ELF-1 (cell line): ENCODE results near the gene RPL22.

Experiments
- DNase-seq: peaks from one replicate; pipeline ENCODE4 v3.0.0-alpha.2; 2016; ENCODE audit warnings: low read depth, low spot score

Gene RPL22

DNA sequence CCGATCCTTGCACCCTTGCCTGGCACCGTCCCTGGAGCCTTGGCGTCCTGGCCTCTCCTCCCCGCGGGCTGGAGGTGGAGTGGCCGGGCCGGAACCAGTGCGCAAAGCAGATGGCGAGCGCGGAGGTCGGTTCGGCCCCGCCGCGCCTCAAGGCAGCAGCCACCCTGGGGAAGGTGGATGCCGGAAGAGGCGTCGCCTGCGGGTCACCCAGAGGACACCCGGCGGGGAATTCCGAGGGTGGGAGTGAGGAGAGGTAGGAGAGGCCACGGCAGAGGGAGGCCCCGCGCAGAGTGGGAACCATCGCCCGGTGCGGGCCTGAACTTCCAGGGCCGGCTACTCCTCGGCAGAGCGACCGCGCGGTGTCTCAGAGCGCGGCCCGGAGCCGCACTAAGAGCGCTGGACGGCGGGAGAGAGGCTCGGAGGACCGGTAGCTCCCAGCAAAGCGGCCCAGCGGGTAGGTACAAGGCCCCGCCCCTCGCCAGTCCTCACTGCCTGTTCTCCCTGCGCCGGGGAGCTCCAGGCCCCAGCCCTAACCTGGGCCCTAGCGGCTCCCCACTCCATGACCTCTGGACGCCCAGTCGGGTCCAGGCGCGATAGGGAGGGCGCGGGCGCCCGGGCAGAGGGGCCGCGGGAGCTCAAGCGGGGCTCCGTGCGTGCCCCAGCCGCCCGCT lies 6.6 kb upstream of the RPL22 start, which contains the start of gene RNF207:
TSS of gene RNF207 (plus strand) at position 271 of the 671 bp plus-strand sequence. CDS start 417 bp downstream, outside the sequence.
- peak; percentile 89 for DNase-seq

GRCh38 chr1:6202256-6202655 lies 2.9 kb upstream of the RPL22 start:
- no peak for DNase-seq

- DNase-seq = peak; percentile 52
Measured at GRCh38 chr1:6200188-6200809, 904 bp upstream of the RPL22 start.

DNA sequence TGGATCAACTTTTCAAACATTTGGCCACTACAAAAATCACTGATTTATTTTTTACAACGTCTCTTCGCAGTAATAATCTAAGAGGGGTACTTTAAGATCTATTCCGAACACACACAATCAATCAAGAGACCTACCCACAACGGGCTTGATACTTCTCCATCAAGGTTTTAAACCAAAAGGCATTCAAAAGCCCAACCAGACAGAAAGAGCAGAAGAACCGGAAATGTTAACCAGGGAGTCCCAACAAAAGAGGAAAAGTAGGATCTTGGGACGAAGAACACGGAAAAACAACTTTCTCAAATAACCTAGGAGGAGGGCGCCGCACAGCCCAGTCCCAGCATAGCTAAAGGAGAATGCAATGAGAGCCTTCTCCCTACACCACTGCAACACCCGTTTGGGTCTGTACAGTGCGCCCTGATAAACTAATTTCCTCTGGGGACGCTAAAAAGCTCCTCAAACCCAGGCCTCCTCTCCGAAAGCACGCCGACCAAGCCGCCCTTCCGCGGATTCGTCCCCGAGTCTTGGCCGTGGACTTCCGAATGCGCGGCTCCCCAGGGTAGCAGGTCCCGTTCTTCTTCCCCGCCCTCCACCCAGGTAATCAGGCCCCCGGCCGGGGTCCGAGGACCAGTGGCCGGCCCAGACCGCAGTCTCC lies 623 bp downstream of the RPL22 start:
- no peak for DNase-seq

GRCh38 chr1:6197746-6198427 lies 1.5 kb downstream of the RPL22 start:
- no peak for DNase-seq

DNA sequence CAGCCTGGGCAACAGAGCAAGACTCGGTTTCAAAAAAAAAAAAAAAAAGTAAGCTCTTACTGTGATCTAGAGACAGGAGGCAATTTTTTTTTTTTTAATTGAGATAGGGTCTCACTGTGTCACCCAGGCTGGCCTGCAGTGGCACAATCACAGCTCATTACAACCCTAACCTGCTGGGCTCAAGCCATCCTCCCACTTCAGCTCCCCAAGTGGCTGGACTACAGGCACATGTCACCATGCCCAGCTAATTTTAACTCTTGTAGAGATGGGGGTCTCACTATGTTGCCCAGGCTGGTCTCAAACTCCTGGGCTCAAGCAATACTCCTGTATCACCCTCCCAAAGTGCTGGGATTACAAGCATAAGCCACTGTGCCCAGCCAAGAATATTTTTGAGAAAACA lies 7.4 kb downstream of the RPL22 start:
- no peak for DNase-seq

- no peak for DNase-seq
Measured at GRCh38 chr1:6188466-6188865, 10.9 kb downstream of the RPL22 start.

DNA sequence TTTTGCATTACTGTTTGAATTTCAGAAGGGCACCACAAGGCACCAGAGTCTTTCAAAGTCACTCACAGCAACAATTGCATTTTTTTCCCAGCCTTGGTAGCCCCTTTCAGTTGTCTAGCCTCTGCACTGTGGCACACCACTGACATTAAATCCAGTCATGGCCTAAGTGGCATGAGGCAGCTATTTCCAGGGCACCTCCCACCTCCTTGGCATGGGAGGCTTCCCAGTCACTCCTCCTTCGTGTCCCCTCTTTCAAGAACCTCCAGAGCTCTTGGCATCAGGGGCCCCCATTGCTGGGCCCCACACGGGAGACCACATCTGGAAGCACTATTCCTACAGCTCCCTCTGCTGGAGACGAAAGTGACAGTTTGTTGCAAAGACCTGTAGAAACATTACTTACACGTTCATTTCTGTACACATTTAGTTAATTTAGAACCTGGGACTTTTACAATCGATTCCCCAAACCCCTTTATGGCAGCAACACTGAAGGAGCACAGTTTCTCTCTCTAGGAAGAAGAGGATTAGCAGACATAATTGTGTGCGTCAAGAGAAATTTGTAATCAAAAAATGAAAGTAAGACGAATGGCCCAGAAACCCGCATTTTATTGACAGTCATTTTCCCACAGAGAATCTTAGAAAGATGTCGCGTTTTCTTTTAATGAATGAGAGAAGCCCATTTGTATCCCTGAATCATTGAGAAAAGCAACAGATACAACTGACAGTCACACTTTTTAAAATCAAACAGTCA lies 13.6 kb downstream of the RPL22 start:
- DNase-seq = peak; percentile 30

DNA sequence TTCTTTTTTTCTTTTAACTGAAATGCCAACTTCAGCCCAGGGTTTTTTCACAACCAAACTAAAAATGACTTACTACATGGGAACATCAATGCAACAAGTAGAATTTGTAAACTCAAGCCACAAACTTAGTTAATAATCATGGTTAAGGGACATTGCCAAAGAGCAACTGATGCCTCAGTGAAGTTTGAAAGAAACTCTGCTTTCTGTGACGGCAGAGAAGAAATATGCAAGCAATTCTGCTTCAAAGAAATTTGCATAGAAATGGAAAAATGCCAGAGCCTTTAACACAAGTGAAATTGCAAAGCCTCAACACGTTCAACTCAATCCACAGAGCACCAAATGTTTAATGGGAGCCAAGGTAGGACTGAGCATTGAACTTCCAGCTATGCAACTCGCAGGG lies 14.2 kb downstream of the RPL22 start:
- DNase-seq = no peak

- no peak for DNase-seq
Measured at GRCh38 chr1:6184083-6184783, 15.2 kb downstream of the RPL22 start.

GRCh38 chr1:6183520-6183989 lies 15.8 kb downstream of the RPL22 start:
- no peak for DNase-seq

GRCh38 chr1:6181347-6181770 lies 18.0 kb downstream of the RPL22 start:
- no peak for DNase-seq

DNA sequence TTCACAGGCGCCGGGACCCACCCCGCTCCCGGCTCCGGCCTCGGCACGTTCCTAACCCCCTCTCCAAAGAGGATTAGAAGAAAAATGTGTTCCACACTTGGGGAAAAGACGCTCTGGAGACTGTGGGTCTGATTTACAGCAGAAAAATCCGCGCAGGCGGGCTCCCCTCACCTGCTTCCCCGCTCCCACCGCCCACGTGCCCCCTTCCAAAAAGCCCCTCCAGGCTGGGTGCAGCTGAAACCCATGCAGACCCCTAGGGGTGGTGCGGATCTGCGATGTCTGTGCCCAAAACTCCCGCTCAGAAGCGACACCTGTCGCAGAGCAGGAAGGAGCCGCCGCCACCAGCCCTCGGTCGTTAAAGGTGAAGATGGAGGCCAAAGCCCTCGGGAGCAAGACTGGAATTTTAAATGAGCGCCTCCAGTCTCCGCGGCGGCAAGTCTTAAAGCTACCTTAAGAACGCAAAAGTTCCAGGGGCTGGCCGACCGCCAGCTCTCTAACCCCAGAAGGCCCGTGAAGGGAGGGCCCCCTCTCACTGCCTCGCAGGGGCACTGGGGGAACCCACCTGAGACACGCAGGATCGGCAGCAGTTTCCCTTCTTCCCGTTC lies 18.6 kb downstream of the RPL22 start:
- peak; percentile 54 for DNase-seq

GRCh38 chr1:6180268-6180706 lies 19.1 kb downstream of the RPL22 start, which contains the start of gene CHD5:
Gene CHD5 (minus strand): TSS chr1:6180321. CDS start chr1:6180023, 298 bp downstream.
- DNase-seq = peak; percentile 30

DNA sequence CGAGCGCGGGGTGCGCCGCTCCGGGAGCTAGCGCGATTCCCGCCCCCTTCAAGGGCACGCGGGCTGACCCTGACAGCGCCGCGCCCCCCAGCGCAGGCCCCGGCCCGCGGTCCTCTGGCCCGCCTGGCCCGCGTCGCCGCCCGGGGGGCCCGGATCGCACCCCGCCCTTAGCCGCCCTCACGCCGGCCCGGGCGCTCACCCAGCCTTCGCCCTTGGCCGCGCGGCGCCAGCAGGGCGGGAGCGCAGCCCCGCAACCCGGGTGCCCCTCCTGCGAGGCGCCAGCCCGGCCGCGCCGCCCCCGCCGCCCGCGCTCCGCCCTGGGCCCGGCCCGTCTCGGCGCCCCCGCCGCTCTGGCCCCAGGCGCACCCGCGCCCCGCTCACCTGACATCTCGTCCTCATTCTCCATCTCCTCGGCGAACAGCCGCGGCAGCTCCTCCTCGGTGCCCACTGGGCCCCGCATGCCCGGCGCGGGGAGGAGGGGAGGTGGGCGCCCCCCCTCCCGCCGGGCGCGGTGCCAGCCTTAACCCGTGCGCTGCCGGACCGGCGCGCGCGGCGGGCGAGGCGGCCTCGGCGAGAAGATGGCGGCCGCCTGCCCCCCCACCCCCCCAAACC lies 19.7 kb downstream of the RPL22 start:
- DNase-seq = no peak

DNA sequence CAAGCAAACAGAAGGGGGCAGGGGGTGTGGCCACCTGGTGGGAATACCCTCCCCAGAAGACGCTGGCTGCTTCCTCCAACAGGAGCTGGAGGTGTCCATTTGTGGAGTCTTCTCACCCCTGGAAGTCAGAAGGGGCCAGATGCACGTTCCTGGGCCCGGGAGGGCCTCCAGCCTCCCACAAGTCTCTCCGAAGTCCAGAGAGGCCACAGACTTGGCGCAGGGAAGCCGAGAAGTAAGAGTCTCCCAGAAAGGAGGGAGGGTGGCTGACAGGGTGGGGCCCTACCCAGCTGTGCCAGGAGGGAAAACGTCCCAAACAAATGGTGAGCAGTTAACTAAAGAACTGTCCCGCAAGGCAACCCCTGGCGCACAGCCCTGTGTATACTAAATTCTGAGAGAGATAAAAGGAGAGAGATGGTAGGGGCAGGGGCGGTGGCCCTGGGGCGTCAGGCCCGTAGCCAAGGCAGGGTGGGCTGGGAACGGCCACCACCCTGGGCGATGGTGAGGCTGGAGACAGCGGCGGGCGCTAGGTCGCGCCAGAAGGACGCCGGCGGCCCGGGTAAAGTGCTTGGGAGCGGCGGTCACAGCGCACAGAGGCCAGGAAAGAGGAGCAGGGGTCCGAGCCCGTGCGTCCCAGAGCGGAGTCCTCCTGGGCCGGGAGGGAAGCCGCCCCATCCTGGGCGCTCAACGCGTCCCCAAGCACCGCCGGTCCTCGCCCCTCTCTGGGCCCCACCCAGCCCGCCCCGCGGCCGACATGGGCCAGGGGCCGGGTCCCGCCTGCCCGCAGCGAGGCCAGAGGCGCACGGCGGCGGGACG lies 20.4 kb downstream of the RPL22 start:
- DNase-seq = peak; percentile 40

GRCh38 chr1:6177681-6178380 lies 21.6 kb downstream of the RPL22 start:
- no peak for DNase-seq

- no peak for DNase-seq
Measured at GRCh38 chr1:6176779-6177178, 22.6 kb downstream of the RPL22 start.
